ENCODE data around the gene OMG. TPM values are rescaled to one million over a fixed set of nuclear protein-coding genes. Genes with fewer than 3 reads are reported as not detected.

OMG gene
- polyA plus RNA-seq, 1 of the 3 experiments (the other 2 are of a cell fraction): 0.61 TPM

DNA sequence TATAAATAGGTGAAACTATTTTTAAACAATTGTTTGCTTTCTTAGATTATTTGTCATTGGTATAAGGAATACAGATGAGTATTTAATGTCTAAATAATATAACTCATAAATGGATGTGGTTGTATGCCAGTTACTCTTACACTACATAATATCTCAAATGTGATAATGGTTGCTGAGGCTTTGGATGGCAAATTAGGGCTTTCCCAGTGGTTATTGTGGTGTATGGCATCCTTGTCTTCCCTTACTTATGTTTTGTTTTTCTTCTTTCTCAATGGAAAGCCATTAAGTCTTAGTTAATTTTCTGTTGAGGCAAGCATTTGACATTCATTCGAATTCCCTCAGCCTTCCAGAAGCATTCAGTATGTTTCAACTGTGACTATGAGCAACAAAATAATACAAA is 10.5 kb downstream of the OMG start:
- ChIA-PET CTCF (no interaction called here), POLR2A (no interaction called here)
- H3K4me2 ChIP-seq: no peak overlapping the region
- no peaks in the 10 kb centered on the region for H3K9me3 ChIP-seq
- no peaks in the 10 kb centered on the region for H4K20me1 ChIP-seq (ENCODE audit: insufficient read depth)
- no peaks in the 10 kb centered on the region for H3F3A ChIP-seq (replicated peaks; ENCODE audit: insufficient read depth)
- H2AFZ ChIP-seq (ENCODE audit: low read depth): no peak overlapping the region
- no peaks in the 10 kb centered on the region for H3K9me2 ChIP-seq
- TF ChIP-seq EZH2phosphoT487 (IDR thresholded peaks at IDR 0.05; ENCODE audit: borderline replicate concordance, low read depth) (no peak), RFX5 (IDR thresholded peaks at IDR 0.05; ENCODE audit: low read length) (no peak), PBX3 (IDR thresholded peaks at IDR 0.05) (no peak)
- TF ChIP-seq, protein P1, sequence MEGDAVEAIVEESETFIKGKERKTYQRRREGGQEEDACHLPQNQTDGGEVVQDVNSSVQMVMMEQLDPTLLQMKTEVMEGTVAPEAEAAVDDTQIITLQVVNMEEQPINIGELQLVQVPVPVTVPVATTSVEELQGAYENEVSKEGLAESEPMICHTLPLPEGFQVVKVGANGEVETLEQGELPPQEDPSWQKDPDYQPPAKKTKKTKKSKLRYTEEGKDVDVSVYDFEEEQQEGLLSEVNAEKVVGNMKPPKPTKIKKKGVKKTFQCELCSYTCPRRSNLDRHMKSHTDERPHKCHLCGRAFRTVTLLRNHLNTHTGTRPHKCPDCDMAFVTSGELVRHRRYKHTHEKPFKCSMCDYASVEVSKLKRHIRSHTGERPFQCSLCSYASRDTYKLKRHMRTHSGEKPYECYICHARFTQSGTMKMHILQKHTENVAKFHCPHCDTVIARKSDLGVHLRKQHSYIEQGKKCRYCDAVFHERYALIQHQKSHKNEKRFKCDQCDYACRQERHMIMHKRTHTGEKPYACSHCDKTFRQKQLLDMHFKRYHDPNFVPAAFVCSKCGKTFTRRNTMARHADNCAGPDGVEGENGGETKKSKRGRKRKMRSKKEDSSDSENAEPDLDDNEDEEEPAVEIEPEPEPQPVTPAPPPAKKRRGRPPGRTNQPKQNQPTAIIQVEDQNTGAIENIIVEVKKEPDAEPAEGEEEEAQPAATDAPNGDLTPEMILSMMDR (IDR thresholded peaks at IDR 0.05): peak; percentile 15; the same call in 1 of the 2 replicates
- H3K27ac ChIP-seq (ENCODE audit: low read depth in 2 of 2, low read length in 1 of 2): no peak overlapping the region
- no peak for DNase-seq
- no peaks in the 10 kb centered on the region for H3K79me2 ChIP-seq (ENCODE audit: insufficient read depth)
- no peaks in the 10 kb centered on the region; a peak in 1 of 4 replicates for H3K4me1 ChIP-seq (ENCODE audit: control insufficient read depth in 1 of 2, insufficient read depth in 2 of 2, low read depth in 1 of 2, low read length in 1 of 2)
- H3K9ac ChIP-seq: no peak overlapping the region
- H3K36me3 ChIP-seq (replicated peaks in 1 of 2; ENCODE audit: control insufficient read depth in 1 of 2, insufficient read depth in 2 of 2, low read length in 1 of 2): peaks cover 11 to 24% of the 10 kb centered on the region in 2 experiments
- H3K4me3 ChIP-seq (ENCODE audit: low read depth in 2 of 2, low read length in 1 of 2): no peak overlapping the region
- 65% methylated on average over 1 of the region's 1 CpG for WGBS (ENCODE audit: low lambda C conversion rate)
- no peaks in the 10 kb centered on the region for H3K27me3 ChIP-seq (ENCODE audit: insufficient read depth)

DNA sequence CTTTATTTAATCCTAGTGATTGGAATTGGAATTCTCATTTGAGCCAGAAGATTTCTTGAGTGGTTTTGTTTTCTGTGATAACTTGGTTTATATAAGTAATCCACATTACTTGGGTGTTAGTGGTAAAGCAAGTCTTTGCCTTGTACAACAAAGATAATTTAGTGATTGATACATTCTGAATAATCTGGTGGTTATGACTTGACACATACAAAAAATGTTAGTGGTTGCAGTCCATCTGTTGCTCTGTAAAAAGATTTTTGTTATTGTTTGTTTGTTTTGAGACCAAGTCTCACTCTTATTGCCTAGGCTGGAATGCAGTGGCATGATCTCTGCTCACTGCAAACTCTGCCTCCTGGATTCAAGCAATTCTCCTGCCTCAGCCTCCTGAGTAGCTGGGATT is 13.2 kb downstream of the OMG start:
- ChIA-PET CTCF (no interaction called here), POLR2A (no interaction called here)
- TF ChIP-seq ZBTB33 (IDR thresholded peaks at IDR 0.05; ENCODE audit: borderline replicate concordance, low read depth) (no peak), EZH2phosphoT487 (IDR thresholded peaks at IDR 0.05; ENCODE audit: borderline replicate concordance, low read depth) (no peak), JUND (IDR thresholded peaks at IDR 0.05) (no peak), FOXJ3 (CRISPR knock-in tag; IDR thresholded peaks at IDR 0.05) (no peak)
- TF ChIP-seq, protein P2, sequence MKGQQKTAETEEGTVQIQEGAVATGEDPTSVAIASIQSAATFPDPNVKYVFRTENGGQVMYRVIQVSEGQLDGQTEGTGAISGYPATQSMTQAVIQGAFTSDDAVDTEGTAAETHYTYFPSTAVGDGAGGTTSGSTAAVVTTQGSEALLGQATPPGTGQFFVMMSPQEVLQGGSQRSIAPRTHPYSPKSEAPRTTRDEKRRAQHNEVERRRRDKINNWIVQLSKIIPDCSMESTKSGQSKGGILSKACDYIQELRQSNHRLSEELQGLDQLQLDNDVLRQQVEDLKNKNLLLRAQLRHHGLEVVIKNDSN (IDR thresholded peaks at IDR 0.05; ENCODE audit: borderline replicate concordance, low read depth): no peak
- TF ChIP-seq, protein P1 (IDR thresholded peaks at IDR 0.05): no peak
- TF ChIP-seq, protein P3, sequence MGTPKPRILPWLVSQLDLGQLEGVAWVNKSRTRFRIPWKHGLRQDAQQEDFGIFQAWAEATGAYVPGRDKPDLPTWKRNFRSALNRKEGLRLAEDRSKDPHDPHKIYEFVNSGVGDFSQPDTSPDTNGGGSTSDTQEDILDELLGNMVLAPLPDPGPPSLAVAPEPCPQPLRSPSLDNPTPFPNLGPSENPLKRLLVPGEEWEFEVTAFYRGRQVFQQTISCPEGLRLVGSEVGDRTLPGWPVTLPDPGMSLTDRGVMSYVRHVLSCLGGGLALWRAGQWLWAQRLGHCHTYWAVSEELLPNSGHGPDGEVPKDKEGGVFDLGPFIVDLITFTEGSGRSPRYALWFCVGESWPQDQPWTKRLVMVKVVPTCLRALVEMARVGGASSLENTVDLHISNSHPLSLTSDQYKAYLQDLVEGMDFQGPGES (IDR thresholded peaks at IDR 0.05; ENCODE audit: low read depth, low read length): no peak
- H3K4me1 ChIP-seq (ENCODE audit: control insufficient read depth in 1 of 2, insufficient read depth in 2 of 2, low read depth in 1 of 2, low read length in 1 of 2): no peaks in the 10 kb centered on the region
- H3K4me3 ChIP-seq (ENCODE audit: low read depth in 2 of 2, low read length in 1 of 2): no peak overlapping the region
- H3K27me3 ChIP-seq (ENCODE audit: insufficient read depth): no peaks in the 10 kb centered on the region
- no peak overlapping the region for H3K27ac ChIP-seq (ENCODE audit: low read depth in 2 of 2, low read length in 1 of 2)
- no peaks in the 10 kb centered on the region for H3K9me2 ChIP-seq
- DNase-seq: no peak
- H3F3A ChIP-seq (replicated peaks; ENCODE audit: insufficient read depth): peaks cover 8% of the 10 kb centered on the region
- H3K9ac ChIP-seq: no peak overlapping the region
- H3K79me2 ChIP-seq (ENCODE audit: insufficient read depth): no peaks in the 10 kb centered on the region
- H3K4me2 ChIP-seq: no peak overlapping the region
- H4K20me1 ChIP-seq (ENCODE audit: insufficient read depth): no peaks in the 10 kb centered on the region
- peaks cover 6 to 36% of the 10 kb centered on the region in 2 experiments for H3K36me3 ChIP-seq (replicated peaks in 1 of 2; ENCODE audit: control insufficient read depth in 1 of 2, insufficient read depth in 2 of 2, low read length in 1 of 2)
- no peaks in the 10 kb centered on the region for H3K9me3 ChIP-seq
- no peak overlapping the region for H2AFZ ChIP-seq (ENCODE audit: low read depth)

Data from SK-N-SH (cell line).